Measurements from ENCODE around the gene HAAO. TPM values are rescaled to one million over a fixed set of nuclear protein-coding genes. Genes with fewer than 3 reads are reported as not detected.

The HAAO gene
- total RNA-seq, 1 experiment from 2014 or later: 0.74 TPM

DNA sequence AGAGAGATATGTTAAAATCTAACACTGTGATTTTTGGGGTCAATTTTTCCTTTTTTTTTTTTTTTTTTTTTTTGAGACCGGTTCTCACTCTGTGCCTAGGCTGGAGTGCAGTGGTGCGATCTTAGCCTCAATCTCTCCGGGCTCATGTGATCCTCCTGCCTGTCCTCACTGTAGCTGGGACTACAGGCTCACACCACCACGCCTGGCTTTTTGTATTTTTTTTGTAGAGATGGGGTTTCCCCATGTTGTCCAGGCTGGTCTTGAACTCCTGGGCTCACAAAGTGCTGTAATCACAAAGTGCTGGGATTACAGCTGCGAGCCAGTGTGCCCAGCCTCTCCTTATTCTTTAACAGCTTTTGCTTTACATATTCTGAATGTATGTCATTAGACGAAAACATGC is 2.9 kb upstream of the HAAO start:
- Histone ChIP-seq H3K27me3 (ENCODE audit: control insufficient read depth, insufficient read depth, low read length) (no peaks in the 10 kb centered on the region), H3K9me3 (ENCODE audit: control insufficient read depth, insufficient read depth, low read depth, low read length) (no peaks in the 10 kb centered on the region), H3K4me3 (ENCODE audit: low read depth in 2 of 2, low read length in 2 of 2) (no peak overlapping the region), H3K36me3 (ENCODE audit: control insufficient read depth, insufficient read depth, low read length) (no peaks in the 10 kb centered on the region), H3K27ac (ENCODE audit: low read length) (no peak overlapping the region), H3K4me1 (ENCODE audit: control insufficient read depth, insufficient read depth, low read length) (no peaks in the 10 kb centered on the region)
- DNase-seq (ENCODE audit: low read depth, low spot score) (no peak), ATAC-seq (no peak)
- intact Hi-C loops (cut with micrococcal nuclease; ENCODE audit: unreplicated experiment) (no loop called here), in situ Hi-C loops (cut with HindIII; ENCODE audit: low pct_unique_long_range_greater_than_20kb, low sequenced_read_pairs) (no loop called here)
- no peak for TF ChIP-seq SIN3A (IDR thresholded peaks at IDR 0.05; ENCODE audit: borderline replicate concordance, insufficient read depth, low read depth, low read length)
- TF ChIP-seq REST (IDR thresholded peaks at IDR 0.05; ENCODE audit: insufficient read depth in 1 of 2, low read depth in 2 of 2, low read length in 1 of 2): no peak
- TF ChIP-seq TCF7L2 (IDR thresholded peaks at IDR 0.05; ENCODE audit: low read depth, low read length): no peak
- no peak for TF ChIP-seq POLR2AphosphoS5 (IDR thresholded peaks at IDR 0.05; ENCODE audit: low read depth, low read length)
- no peak for TF ChIP-seq CTCF (IDR thresholded peaks at IDR 0.05)
- ChIA-PET CTCF (interaction anchor here (1.3 kb wide), 1 partner anchor 18 kb away, joined by 7 read pairs; no protein-coding TSS in a partner anchor), POLR2A (interaction anchor here (0.6 kb wide), 1 partner anchor 601 kb away, joined by 4 read pairs; no protein-coding TSS in a partner anchor)
- no TSS peak for BruUV-seq (replicated peaks)

GRCh38 chr2:42794271-42795046 is 2.1 kb upstream of the HAAO start:
- no peaks in the 10 kb centered on the region for H3K27me3 ChIP-seq (ENCODE audit: control insufficient read depth, insufficient read depth, low read length)
- no peak overlapping the region for H3K27ac ChIP-seq (ENCODE audit: low read length)
- BruUV-seq (replicated peaks): no TSS peak
- no peaks in the 10 kb centered on the region for H3K4me1 ChIP-seq (ENCODE audit: control insufficient read depth, insufficient read depth, low read length)
- H3K9me3 ChIP-seq (ENCODE audit: control insufficient read depth, insufficient read depth, low read depth, low read length): no peaks in the 10 kb centered on the region
- H3K4me3 ChIP-seq (ENCODE audit: low read depth in 2 of 2, low read length in 2 of 2): no peak overlapping the region
- intact Hi-C loops (cut with micrococcal nuclease; ENCODE audit: unreplicated experiment) (no loop called here), in situ Hi-C loops (cut with HindIII; ENCODE audit: low pct_unique_long_range_greater_than_20kb, low sequenced_read_pairs) (no loop called here)
- POLR2A ChIA-PET: interaction anchor here (0.6 kb wide), 2 partner anchors 280 to 600 kb away, joined by 3 to 4 read pairs; no protein-coding TSS in a partner anchor
- DNase-seq (ENCODE audit: low read depth, low spot score) (peak; percentile 32), ATAC-seq (peak; percentile 86)
- CTCF ChIA-PET: interaction anchor here (0.5 to 0.7 kb wide), 2 partner anchors 16 to 68 kb away, joined by 9 to 17 read pairs; no protein-coding TSS in a partner anchor
- TF ChIP-seq REST (IDR thresholded peaks at IDR 0.05; ENCODE audit: insufficient read depth in 1 of 2, low read depth in 2 of 2, low read length in 1 of 2) (no peak), CTCF (IDR thresholded peaks at IDR 0.05) (peak; percentile 85), TCF7L2 (IDR thresholded peaks at IDR 0.05; ENCODE audit: low read depth, low read length) (no peak)
- H3K36me3 ChIP-seq (ENCODE audit: control insufficient read depth, insufficient read depth, low read length): no peaks in the 10 kb centered on the region
